GM21529 (cell line): Measurements from ENCODE around the gene IFNK.

Experiments used
- ATAC-seq: cut with Tn5 transposase; IDR thresholded peaks from one replicate; pipeline ENCODE4 v1.9.1; 2021; ENCODE audit not compliant: unreplicated experiment

IFNK gene

GRCh38 chr9:27537756-27538155, 13.7 kb downstream of the IFNK start:
- ATAC-seq = no peak

DNA sequence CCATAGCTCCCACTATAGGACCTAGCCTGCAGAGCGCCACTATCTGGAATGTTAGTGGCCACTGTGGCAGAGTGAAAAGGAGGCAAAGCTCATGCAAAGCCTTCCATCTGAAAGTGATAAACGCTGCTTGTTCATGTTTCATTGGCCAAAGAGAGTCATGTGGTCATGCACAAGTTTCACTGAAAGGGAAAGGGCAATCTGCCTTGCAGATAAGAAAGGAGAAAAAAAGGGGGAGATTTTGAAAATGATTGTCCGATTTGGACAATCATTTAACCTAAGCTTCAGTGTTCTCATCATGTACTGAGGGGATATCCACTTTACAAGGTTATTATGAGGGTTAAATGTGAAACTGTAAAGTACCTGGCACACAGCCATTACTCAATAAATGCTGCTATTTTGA, 14.6 kb downstream of the IFNK start:
- ATAC-seq = no peak

DNA sequence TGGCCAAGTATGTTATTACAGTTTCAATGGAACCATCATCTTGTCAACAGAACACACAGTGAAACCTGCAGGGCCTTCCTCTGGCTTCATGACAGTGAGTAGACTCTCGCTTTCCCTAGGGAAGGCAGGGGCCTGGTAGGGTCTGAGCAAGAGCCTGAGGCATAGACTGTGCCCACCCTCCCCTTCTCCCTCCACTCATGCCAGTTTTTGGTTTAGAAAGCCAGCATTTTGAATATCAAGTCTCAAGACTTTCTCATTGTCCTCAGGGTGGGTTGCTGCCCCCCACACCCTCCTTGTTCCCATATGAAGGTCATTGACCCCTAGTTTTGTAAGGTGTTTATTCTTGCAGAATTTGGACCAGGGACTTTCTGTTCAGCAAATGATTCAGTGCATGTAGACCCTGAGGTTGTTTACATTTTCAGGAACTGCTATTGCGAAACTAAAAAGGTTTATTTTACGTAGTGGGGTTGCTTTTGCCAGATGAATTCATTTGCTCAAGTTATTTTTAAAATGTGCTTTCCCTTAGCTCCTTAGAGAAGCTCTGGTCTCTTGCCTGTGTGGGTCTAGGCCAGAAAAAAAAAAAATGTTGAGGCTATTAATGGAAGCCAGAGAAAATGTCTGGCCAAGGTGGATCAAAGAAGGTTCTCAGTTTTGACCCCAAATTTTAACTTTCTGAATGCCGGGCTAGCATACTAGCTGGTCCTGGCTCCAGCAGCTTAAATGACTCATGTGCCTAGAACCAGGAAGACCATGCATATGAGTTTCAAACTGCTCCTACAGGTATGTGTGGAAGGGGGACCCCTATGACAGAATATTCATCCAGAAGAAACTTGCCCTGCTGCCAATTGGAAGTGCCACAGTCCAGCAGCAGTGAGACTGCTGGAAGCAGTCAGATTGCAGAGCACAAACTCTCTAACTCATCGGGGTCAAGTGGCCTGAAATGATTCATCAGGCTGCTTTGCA, 15.7 kb downstream of the IFNK start:
- peak; percentile 48 for ATAC-seq

DNA sequence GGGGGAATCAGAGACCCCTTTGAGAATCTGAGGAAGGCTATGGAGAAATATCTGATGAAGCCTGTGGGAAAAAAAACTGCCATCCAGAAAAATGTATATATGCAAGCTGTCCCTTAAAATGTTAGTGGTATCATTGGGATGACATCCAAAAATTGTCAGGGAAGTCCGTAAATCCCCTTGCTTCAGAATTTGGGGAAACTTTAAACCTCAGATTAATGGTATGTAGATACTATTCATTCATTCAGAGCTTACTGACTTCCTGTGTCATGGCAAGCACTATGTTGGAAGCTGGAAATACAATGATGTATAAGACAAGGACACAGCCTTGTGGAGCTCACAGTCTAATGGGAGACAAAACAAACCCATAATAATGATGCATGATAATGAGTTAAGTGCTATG, 16.4 kb downstream of the IFNK start:
- ATAC-seq = no peak

GRCh38 chr9:27541740-27542139, 17.6 kb downstream of the IFNK start:
- no peak for ATAC-seq

GRCh38 chr9:27542508-27542907, 18.4 kb downstream of the IFNK start:
- ATAC-seq = no peak

DNA sequence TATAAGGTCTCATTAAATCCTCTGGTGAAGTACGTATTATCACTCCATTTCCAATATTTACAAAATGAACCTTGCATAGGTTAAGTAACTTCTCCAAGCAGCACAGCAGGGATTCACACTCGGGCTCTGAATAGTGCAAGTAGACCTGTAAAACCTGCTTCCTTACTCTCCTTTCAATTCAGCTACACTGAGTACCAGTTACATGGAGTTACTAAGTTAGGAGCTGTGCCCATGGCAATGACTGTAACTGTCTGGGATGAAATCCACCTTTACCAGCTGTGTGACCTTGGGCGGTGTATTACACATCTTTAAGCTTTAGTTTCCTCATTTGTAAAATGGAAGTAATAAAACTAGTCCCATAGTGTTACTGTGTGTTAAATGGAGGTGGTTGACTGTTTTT, 21.4 kb downstream of the IFNK start:
- no peak for ATAC-seq

- peak; percentile 69 for ATAC-seq
Measured at GRCh38 chr9:27548055-27548741, 24.1 kb downstream of the IFNK start.

GRCh38 chr9:27549196-27549755, 25.2 kb downstream of the IFNK start:
- ATAC-seq = no peak

- no peak for ATAC-seq
Measured at GRCh38 chr9:27554712-27555111, 30.6 kb downstream of the IFNK start.

GRCh38 chr9:27556470-27556869, 32.4 kb downstream of the IFNK start:
- no peak for ATAC-seq

- no peak for ATAC-seq
Measured at GRCh38 chr9:27558307-27558706, 34.2 kb downstream of the IFNK start.

DNA sequence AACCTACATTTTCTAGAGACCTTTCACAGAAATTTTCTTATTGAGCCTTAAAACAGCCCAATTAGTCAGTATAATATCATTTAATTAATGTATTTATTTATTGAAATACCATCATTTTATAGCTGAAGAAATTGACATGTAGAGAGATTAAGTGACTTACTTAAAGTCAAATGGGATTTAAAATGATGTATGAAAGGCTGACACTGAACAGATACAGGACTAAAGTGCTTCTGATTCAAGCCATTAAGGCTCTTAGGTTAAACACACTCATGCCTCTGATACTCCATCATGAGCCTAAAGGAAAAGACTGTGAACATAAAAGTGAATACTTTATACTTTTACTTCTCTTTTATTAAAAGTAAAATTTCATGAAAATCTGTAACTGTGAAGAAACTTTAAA, 36.4 kb downstream of the IFNK start:
- no peak for ATAC-seq

GRCh38 chr9:27561685-27562084, 37.6 kb downstream of the IFNK start:
- ATAC-seq = peak; percentile 59

DNA sequence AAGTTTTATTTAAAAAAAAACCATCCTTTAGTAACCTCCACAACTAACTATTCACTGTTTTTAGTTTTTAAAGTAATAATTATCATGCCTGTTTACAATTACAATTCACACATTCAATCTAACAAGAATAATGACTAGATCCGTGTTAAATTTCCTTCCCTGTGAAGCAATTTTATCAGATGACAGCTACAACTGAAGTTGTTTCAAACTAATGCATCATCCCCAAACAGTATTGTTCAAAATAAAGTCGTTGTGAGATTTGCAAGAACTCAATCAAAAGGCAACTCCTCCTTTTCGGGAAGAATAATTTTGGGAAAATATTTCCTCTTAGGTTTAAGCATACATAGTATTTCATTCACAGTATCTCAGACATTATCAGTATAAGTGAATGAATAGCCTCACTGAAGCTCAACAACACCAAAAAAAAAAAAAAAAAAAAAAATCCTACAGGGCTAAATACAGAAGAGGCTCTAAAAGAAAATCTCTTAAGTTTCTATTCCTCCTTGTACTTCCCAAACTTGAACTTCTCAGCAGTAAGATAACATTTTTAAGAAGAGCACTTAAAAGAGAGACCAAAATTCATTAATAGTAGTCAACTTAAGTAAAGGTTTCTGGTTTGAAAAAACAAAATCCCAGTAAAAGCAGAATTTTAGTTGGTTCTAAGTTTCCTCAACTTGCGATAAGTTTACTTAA, 39.8 kb downstream of the IFNK start:
- ATAC-seq = no peak

GRCh38 chr9:27564670-27565069, 40.6 kb downstream of the IFNK start:
- ATAC-seq = no peak

- no peak for ATAC-seq
Measured at GRCh38 chr9:27565696-27566095, 41.6 kb downstream of the IFNK start.

GRCh38 chr9:27566118-27566517, 42.0 kb downstream of the IFNK start:
- no peak for ATAC-seq

DNA sequence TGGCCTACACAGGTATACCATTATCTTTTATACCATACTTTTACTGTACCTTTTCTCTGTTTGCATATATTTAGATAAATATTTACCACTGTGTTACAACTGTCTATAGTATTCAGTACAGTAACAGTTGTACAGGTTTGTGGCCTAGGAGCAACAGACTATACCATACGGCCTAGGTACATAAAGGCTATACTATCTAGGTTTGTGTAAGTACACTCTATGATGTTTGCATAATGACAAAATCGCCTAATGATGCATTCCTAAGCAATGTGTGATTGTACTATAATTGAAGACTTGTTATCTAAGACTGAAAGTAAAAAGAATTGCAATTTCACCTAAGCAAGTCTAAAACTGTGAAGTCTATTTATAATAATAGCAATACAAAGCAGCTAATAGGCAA, 45.3 kb downstream of the IFNK start:
- no peak for ATAC-seq

DNA sequence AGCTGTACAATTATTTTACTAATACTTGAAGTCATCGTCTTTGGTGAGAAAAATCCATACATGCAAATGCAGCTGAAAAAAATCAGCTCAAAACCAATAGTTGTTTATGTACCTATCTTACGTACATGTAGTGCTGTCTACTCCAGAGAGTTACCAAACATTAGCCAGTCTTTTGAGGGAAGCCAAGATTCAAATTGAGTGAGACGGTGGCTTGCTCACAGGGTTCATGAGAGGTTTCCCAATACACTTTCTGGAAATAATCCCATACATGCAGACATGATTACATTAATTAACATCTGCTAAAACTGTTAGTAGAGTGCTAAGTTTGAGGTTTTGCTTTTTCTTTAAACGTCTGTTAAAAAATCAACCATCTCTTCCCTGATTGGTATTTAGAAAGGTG, 46.9 kb downstream of the IFNK start:
- no peak for ATAC-seq

GRCh38 chr9:27572061-27572460, 48.0 kb downstream of the IFNK start:
- no peak for ATAC-seq
